CD4-positive, CD25-positive, alpha-beta regulatory T cell (primary cell): ENCODE results near the gene FBRS. TPM values are rescaled to one million over a fixed set of nuclear protein-coding genes. Genes with fewer than 3 reads are reported as not detected.

Experiments used
- ATAC-seq, 2 donors: fragments of 150-1000 bp; cut with Tn5 transposase; one replicate each; pipeline ENCODE4 v1.10.0; 2021; ENCODE audit warnings: low read depth in 2 of 2, moderate number of reproducible peaks in 2 of 2, moderate library complexity in 1 of 2
- DNase-seq, 3 donors: peaks; one replicate each; pipeline versions ENCODE4 v3.0.0 to v3.0.0-alpha.2; 2012 to 2022; ENCODE audit warnings: mixed read lengths in 1 of 3
- H3K27ac ChIP-seq: one replicate; pipeline ENCODE4 v1.7.0; 2013; ENCODE audit warnings: mild to moderate bottlenecking, low read length; ENCODE audit not compliant: insufficient read depth, poor library complexity, severe bottlenecking
- H3K27me3 ChIP-seq: one replicate; pipeline ENCODE4 v1.7.0; 2013; ENCODE audit warnings: low read length; ENCODE audit not compliant: control insufficient read depth, insufficient read depth
- H3K36me3 ChIP-seq: one replicate; pipeline ENCODE4 v1.7.0; 2013; ENCODE audit warnings: mild to moderate bottlenecking, low read length, moderate library complexity; ENCODE audit not compliant: control insufficient read depth, insufficient read depth
- H3K4me1 ChIP-seq: 2 replicates; pipeline ENCODE4 v1.7.0; 2013; ENCODE audit warnings: mild to moderate bottlenecking, low read length; ENCODE audit not compliant: insufficient read depth, control insufficient read depth, poor library complexity, severe bottlenecking
- H3K4me3 ChIP-seq: one replicate; pipeline ENCODE4 v1.7.0; 2013; ENCODE audit warnings: low read depth, mild to moderate bottlenecking, low read length, moderate library complexity
- H3K9me3 ChIP-seq, 2 experiments: 1 replicate in 1 of 2; 2 replicates in 1 of 2; pipeline ENCODE4 v1.7.0; 2013; ENCODE audit warnings: low read length in 2 of 2, mild to moderate bottlenecking in 1 of 2, moderate library complexity in 1 of 2; ENCODE audit not compliant: control insufficient read depth in 2 of 2
- H3K27ac Mint-ChIP-seq, 3 donors: one replicate each; pipeline ENCODE4 v1.8.0; 2020 to 2022; ENCODE audit warnings: mild to moderate bottlenecking in 3 of 3, mixed read lengths in 3 of 3, moderate library complexity in 2 of 3
- H3K27me3 Mint-ChIP-seq: one replicate; pipeline ENCODE4 v1.8.0; 2022; ENCODE audit warnings: mild to moderate bottlenecking, mixed read lengths
- H3K36me3 Mint-ChIP-seq: one replicate; pipeline ENCODE4 v1.8.0; 2020; ENCODE audit warnings: mixed read lengths
- H3K4me1 Mint-ChIP-seq, 4 donors: one replicate each; pipeline ENCODE4 v1.8.0; 2020 to 2022; ENCODE audit warnings: mixed read lengths in 4 of 4, mild to moderate bottlenecking in 1 of 4
- H3K4me3 Mint-ChIP-seq, 4 donors: one replicate each; pipeline ENCODE4 v1.8.0; 2020 to 2022; ENCODE audit warnings: mild to moderate bottlenecking in 4 of 4, mixed read lengths in 4 of 4, moderate library complexity in 3 of 4
- H3K9me3 Mint-ChIP-seq, 7 donors: one replicate each; pipeline ENCODE4 v1.8.0; 2020 to 2022; ENCODE audit warnings: mixed read lengths in 7 of 7, mild to moderate bottlenecking in 3 of 7, moderate library complexity in 2 of 7
- polyA plus RNA-seq, 4 donors: library from polyadenylated mRNA; unstranded; fragments of 300-500 nt; fragmentation: Illumina TruSeq; gene quantifications; one replicate each; pipeline ENCODE4 v1.2.3, GENCODE V29; 2021
- total RNA-seq: library from RNA; stranded (reverse); gene quantifications from one replicate; pipeline ENCODE4 v1.2.3, GENCODE V29; 2022

The FBRS gene
- total and polyA plus RNA-seq, 5 donors from 2014 or later, result 2.3 to 179 (median 3.3) TPM

- no peak for ATAC-seq
- peaks cover 66% of the 10 kb centered on the region for H3K36me3 Mint-ChIP-seq
Measured at GRCh38 chr16:30710971-30711370, 52.7 kb downstream of the FBRS start.

GRCh38 chr16:30711712-30712111, 53.5 kb downstream of the FBRS start:
- Mint-ChIP-seq H3K9me3 (peaks cover 0 to 2% (median 0%) of the 10 kb centered on the region in 7 donors), H3K36me3 (peaks cover 72% of the 10 kb centered on the region), H3K27me3 (no peaks in the 10 kb centered on the region), H3K4me3 (no peak overlapping the region), H3K4me1 (peaks cover 14 to 22% (median 17%) of the 10 kb centered on the region in 4 donors), H3K27ac (peak overlapping the region in 1 of 3 donors; percentile 52)
- Histone ChIP-seq H3K36me3 (peaks cover 95% of the 10 kb centered on the region), H3K27ac (no peak overlapping the region), H3K9me3 (no peaks in the 10 kb centered on the region), H3K4me1 (peaks cover 5% of the 10 kb centered on the region), H3K27me3 (no peaks in the 10 kb centered on the region), H3K4me3 (no peak overlapping the region)
- ATAC-seq, result no peak
- no peak for DNase-seq

More at GRCh38 chr16:30710971-30711370, 52.7 kb downstream of the FBRS start:
- peak overlapping the region in 2 of 3 donors; percentile 18 to 42 for H3K27ac Mint-ChIP-seq
- H3K4me1 Mint-ChIP-seq, result peaks cover 14 to 15% (median 15%) of the 10 kb centered on the region in 4 donors
- peaks cover 95% of the 10 kb centered on the region for H3K36me3 ChIP-seq
- peaks cover 5% of the 10 kb centered on the region for H3K4me1 ChIP-seq
- H3K27me3 ChIP-seq, result no peaks in the 10 kb centered on the region
- no peaks in the 10 kb centered on the region for H3K27me3 Mint-ChIP-seq
- no peaks in the 10 kb centered on the region for H3K9me3 ChIP-seq
- no peak overlapping the region for H3K27ac ChIP-seq
- no peak overlapping the region for H3K4me3 ChIP-seq
- H3K4me3 Mint-ChIP-seq, result no peak overlapping the region
- no peak for DNase-seq
- peaks cover 0 to 2% (median 0%) of the 10 kb centered on the region in 7 donors for H3K9me3 Mint-ChIP-seq

- Mint-ChIP-seq H3K4me1 (peaks cover 10 to 29% (median 21%) of the 10 kb centered on the region in 4 donors), H3K9me3 (peaks cover 0 to 2% (median 0%) of the 10 kb centered on the region in 7 donors), H3K27ac (peak overlapping the region; percentile 83 to 99 (median 92)), H3K36me3 (peaks cover 60% of the 10 kb centered on the region), H3K27me3 (no peaks in the 10 kb centered on the region), H3K4me3 (peak overlapping the region in 3 of 4 donors; percentile 1 to 51 (median 34))
- peaks cover 5% of the 10 kb centered on the region for H3K4me1 ChIP-seq
- DNase-seq (peak in 2 of 3 donors; percentile 29 to 62), ATAC-seq (peak; percentile 92 to 94)
- H3K27me3 ChIP-seq, result no peaks in the 10 kb centered on the region
- H3K9me3 ChIP-seq, result no peaks in the 10 kb centered on the region
- H3K36me3 ChIP-seq, result peaks cover 87% of the 10 kb centered on the region
- H3K27ac ChIP-seq, result peak overlapping the region; percentile 34
- H3K4me3 ChIP-seq, result no peak overlapping the region
Measured at GRCh38 chr16:30715750-30716445, 57.7 kb downstream of the FBRS start.

- peaks cover 91% of the 10 kb centered on the region for H3K36me3 ChIP-seq
- peaks cover 3% of the 10 kb centered on the region for H3K4me1 ChIP-seq
- H3K27ac ChIP-seq, result no peak overlapping the region
- Mint-ChIP-seq H3K9me3 (peaks cover 0 to 2% (median 0%) of the 10 kb centered on the region in 7 donors), H3K27ac (peak overlapping the region in 1 of 3 donors; percentile 28), H3K4me3 (no peak overlapping the region), H3K4me1 (peaks cover 6 to 30% (median 16%) of the 10 kb centered on the region in 4 donors), H3K36me3 (peaks cover 57% of the 10 kb centered on the region), H3K27me3 (no peaks in the 10 kb centered on the region)
- no peak for DNase-seq
- no peaks in the 10 kb centered on the region for H3K9me3 ChIP-seq
- H3K4me3 ChIP-seq, result no peak overlapping the region
- H3K27me3 ChIP-seq, result no peaks in the 10 kb centered on the region
- no peak for ATAC-seq
Measured at GRCh38 chr16:30720086-30720485, 61.9 kb downstream of the FBRS start.

Other genes starting within 250 kb of the FBRS start
- 20.1 TPM for gene DCTPP1, start 228.4 kb upstream of the FBRS start, total RNA-seq
- gene DCTPP1, start 228.4 kb upstream of the FBRS start, polyA plus RNA-seq, result 100 to 1,000 TPM in 3 of 4 donors, 10 to 100 TPM in 1; 93.5 to 110 (median 103) TPM
- 26.0 TPM for gene SEPHS2, start 212.6 kb upstream of the FBRS start, total RNA-seq
- gene SEPHS2, start 212.6 kb upstream of the FBRS start, polyA plus RNA-seq, result 10 to 100 TPM; 76.4 to 89.8 (median 81.5) TPM
- 393 TPM for gene ITGAL, start 185.7 kb upstream of the FBRS start, total RNA-seq
- gene ITGAL, start 185.7 kb upstream of the FBRS start, polyA plus RNA-seq, result 100 to 1,000 TPM; 106 to 155 (median 116) TPM
- 4.0 TPM for gene ZNF768, start 131.9 kb upstream of the FBRS start, total RNA-seq
- gene ZNF768, start 131.9 kb upstream of the FBRS start, polyA plus RNA-seq, result 1 to 10 TPM in 1 of 4 donors, under 1 TPM in 3; 0.40 to 1.2 (median 0.66) TPM
- gene ZNF747, start 123.6 kb upstream of the FBRS start, total RNA-seq, result 5.0 TPM
- gene ZNF747, start 123.6 kb upstream of the FBRS start, polyA plus RNA-seq, result 1 to 10 TPM; 6.4 to 9.4 (median 8.6) TPM
- 15.6 TPM for gene ZNF764, start 100.1 kb upstream of the FBRS start, total RNA-seq
- gene ZNF764, start 100.1 kb upstream of the FBRS start, polyA plus RNA-seq, result 1 to 10 TPM; 4.8 to 6.5 (median 5.7) TPM
- 12.1 TPM for gene ZNF688, start 86.7 kb upstream of the FBRS start, total RNA-seq
- gene ZNF688, start 86.7 kb upstream of the FBRS start, polyA plus RNA-seq, result 10 to 100 TPM; 34.5 to 59.1 (median 50.5) TPM
- gene ZNF785, start 72.7 kb upstream of the FBRS start, total RNA-seq, result 9.3 TPM
- 1 to 10 TPM; 1.4 to 3.5 (median 2.5) TPM for gene ZNF785, start 72.7 kb upstream of the FBRS start, polyA plus RNA-seq
- 14.0 TPM for gene ZNF689, start 48.0 kb upstream of the FBRS start, total RNA-seq
- 10 to 100 TPM in 2 of 4 donors, 1 to 10 TPM in 2; 8.1 to 16.0 (median 12.2) TPM for gene ZNF689, start 48.0 kb upstream of the FBRS start, polyA plus RNA-seq
- gene PRR14, start 7.5 kb upstream of the FBRS start, total RNA-seq, result 104 TPM
- gene PRR14, start 7.5 kb upstream of the FBRS start, polyA plus RNA-seq, result 10 to 100 TPM; 12.7 to 15.5 (median 13.8) TPM
- 83.0 TPM for gene SRCAP, start 40.7 kb downstream of the FBRS start, total RNA-seq
- 10 to 100 TPM in 1 of 4 donors, 1 to 10 TPM in 3; 4.9 to 12.4 (median 7.5) TPM for gene SRCAP, start 40.7 kb downstream of the FBRS start, polyA plus RNA-seq
- 43.9 TPM for gene PHKG2, start 90.0 kb downstream of the FBRS start, total RNA-seq
- gene PHKG2, start 90.0 kb downstream of the FBRS start, polyA plus RNA-seq, result 10 to 100 TPM; 39.5 to 48.5 (median 44.7) TPM
- gene CFAP119, start 103.6 kb downstream of the FBRS start, total RNA-seq, result 1.8 TPM
- gene CFAP119, start 103.6 kb downstream of the FBRS start, polyA plus RNA-seq, result 1 to 10 TPM in 1 of 4 donors, under 1 TPM in 2, not detected in 1; 0.23 to 1.5 (median 0.59) TPM
- 66.2 TPM for gene RNF40, start 103.9 kb downstream of the FBRS start, total RNA-seq
- gene RNF40, start 103.9 kb downstream of the FBRS start, polyA plus RNA-seq, result 10 to 100 TPM; 19.0 to 26.9 (median 22.9) TPM
- 0.49 TPM for gene ZNF629, start 128.8 kb downstream of the FBRS start, total RNA-seq
- gene ZNF629, start 128.8 kb downstream of the FBRS start, polyA plus RNA-seq, result under 1 TPM; 0.23 to 0.79 (median 0.39) TPM
- gene BCL7C, start 235.6 kb downstream of the FBRS start, total RNA-seq, result 22.9 TPM
- gene BCL7C, start 235.6 kb downstream of the FBRS start, polyA plus RNA-seq, result 10 to 100 TPM; 31.4 to 43.7 (median 41.2) TPM
- gene CTF1, start 238.2 kb downstream of the FBRS start, total RNA-seq, result 0.30 TPM
- not detected for gene CTF1, start 238.2 kb downstream of the FBRS start, polyA plus RNA-seq